Mesothelial cell of epicardium (in vitro differentiated cells): ENCODE results near the gene STRADA. TPM values are rescaled to one million over a fixed set of nuclear protein-coding genes. Genes with fewer than 3 reads are reported as not detected.

Source experiments
- DNase-seq, 2 experiments: peaks; one replicate each; pipeline ENCODE4 v3.0.0; 2021; ENCODE audit warnings: low spot score in 2 of 2; ENCODE audit not compliant: unreplicated experiment in 2 of 2
- H3K27ac Mint-ChIP-seq: 2 replicates; pipeline ENCODE4 v1.8.0; 2021; ENCODE audit warnings: mixed read lengths
- H3K27me3 Mint-ChIP-seq: 2 replicates; pipeline ENCODE4 v1.8.0; 2021; ENCODE audit warnings: low read depth, mixed read lengths
- H3K36me3 Mint-ChIP-seq: 2 replicates; pipeline ENCODE4 v1.8.0; 2021; ENCODE audit warnings: mixed read lengths
- H3K4me1 Mint-ChIP-seq: 2 replicates; pipeline ENCODE4 v1.8.0; 2021; ENCODE audit warnings: mixed read lengths
- H3K4me3 Mint-ChIP-seq: 2 replicates; pipeline ENCODE4 v1.8.0; 2021; ENCODE audit warnings: mild to moderate bottlenecking, moderate library complexity, mixed read lengths
- H3K9me3 Mint-ChIP-seq: 2 replicates; pipeline ENCODE4 v1.8.0; 2021; ENCODE audit warnings: mixed read lengths
- CTCF ChIP-seq: fragments of 200-600 bp; sonication (generic); IDR thresholded peaks from one replicate; pipeline ENCODE4 v1.5.0; 2021; ENCODE audit warnings: antibody characterized with exemption; ENCODE audit not compliant: unreplicated experiment
- total RNA-seq: library from RNA; stranded (reverse); gene quantifications from 3 replicates; pipeline ENCODE4 v1.2.1, GENCODE V29; 2021

Gene STRADA
- total RNA-seq, 1 donor from 2014 or later = 62.9 TPM

GRCh38 chr17:63659850-63660249 lies 81.7 kb downstream of the STRADA start:
- Mint-ChIP-seq H3K27me3 (no peaks in the 10 kb centered on the region), H3K27ac (no peak overlapping the region), H3K36me3 (peaks cover 21% of the 10 kb centered on the region), H3K4me1 (peaks cover 6% of the 10 kb centered on the region), H3K4me3 (no peak overlapping the region), H3K9me3 (no peaks in the 10 kb centered on the region)
- DNase-seq = no peak
- no peak for TF ChIP-seq CTCF

GRCh38 chr17:63658366-63658765 lies 83.2 kb downstream of the STRADA start:
- Mint-ChIP-seq H3K36me3 (peaks cover 19% of the 10 kb centered on the region), H3K4me1 (peaks cover 6% of the 10 kb centered on the region), H3K27ac (peak overlapping the region; percentile 69), H3K27me3 (no peaks in the 10 kb centered on the region), H3K9me3 (no peaks in the 10 kb centered on the region), H3K4me3 (no peak overlapping the region)
- TF ChIP-seq CTCF = no peak
- DNase-seq = no peak

- Mint-ChIP-seq H3K36me3 (peaks cover 19% of the 10 kb centered on the region), H3K4me1 (peaks cover 7% of the 10 kb centered on the region), H3K27ac (peak overlapping the region; percentile 31), H3K4me3 (no peak overlapping the region), H3K27me3 (no peaks in the 10 kb centered on the region), H3K9me3 (no peaks in the 10 kb centered on the region)
- TF ChIP-seq CTCF = no peak
- no peak for DNase-seq
Measured at GRCh38 chr17:63657786-63658185, 83.8 kb downstream of the STRADA start.

- Mint-ChIP-seq H3K36me3 (peaks cover 9% of the 10 kb centered on the region), H3K27me3 (no peaks in the 10 kb centered on the region), H3K27ac (peak overlapping the region; percentile 56), H3K4me1 (peaks cover 5% of the 10 kb centered on the region), H3K9me3 (no peaks in the 10 kb centered on the region), H3K4me3 (no peak overlapping the region)
- TF ChIP-seq CTCF = no peak
- no peak for DNase-seq
Measured at GRCh38 chr17:63653050-63653449, 88.5 kb downstream of the STRADA start.

Other genes with a start within 250 kb of the STRADA start
- 0.16 TPM in 1 of 3 replicates, not detected in the others for gene KCNH6, start 218.4 kb downstream of the STRADA start, total RNA-seq
- 144 to 155 TPM (median 149 TPM) in 3 replicates for gene DCAF7, start 191.3 kb downstream of the STRADA start, total RNA-seq
- gene TACO1, start 140.9 kb downstream of the STRADA start, total RNA-seq = 14.2 to 18.9 TPM (median 16.2 TPM) in 3 replicates
- gene MAP3K3, start 119.4 kb downstream of the STRADA start, total RNA-seq = 23.1 to 24.0 TPM (median 23.4 TPM) in 3 replicates
- gene LIMD2, start 41.7 kb downstream of the STRADA start, total RNA-seq = 76.5 to 79.3 TPM (median 77.0 TPM) in 3 replicates
- gene CCDC47, start 31.8 kb upstream of the STRADA start, total RNA-seq = 55.9 to 58.2 TPM (median 56.3 TPM) in 3 replicates
- 183 to 197 TPM (median 186 TPM) in 3 replicates for gene DDX42, start 32.4 kb upstream of the STRADA start, total RNA-seq
- 76.5 to 82.4 TPM (median 82.0 TPM) in 3 replicates for gene PSMC5, start 85.6 kb upstream of the STRADA start, total RNA-seq
- 44.0 to 48.6 TPM (median 48.1 TPM) in 3 replicates for gene FTSJ3, start 85.9 kb upstream of the STRADA start, total RNA-seq
- 70.1 to 72.3 TPM (median 72.2 TPM) in 3 replicates for gene SMARCD2, start 100.9 kb upstream of the STRADA start, total RNA-seq
- 0.43 to 0.66 TPM in 2 of 3 replicates, not detected in the other for gene CSH2, start 131.9 kb upstream of the STRADA start, total RNA-seq
- not detected in 3 replicates for gene GH2, start 140.1 kb upstream of the STRADA start, total RNA-seq
- gene CSH1, start 154.8 kb upstream of the STRADA start, total RNA-seq = 0.61 TPM in 1 of 3 replicates, not detected in the others
- not detected in 3 replicates for gene CSHL1, start 169.5 kb upstream of the STRADA start, total RNA-seq
- gene GH1, start 177.0 kb upstream of the STRADA start, total RNA-seq = not detected in 3 replicates
- not detected in 3 replicates for gene CD79B, start 190.5 kb upstream of the STRADA start, total RNA-seq
- 0.14 to 0.60 TPM (median 0.51 TPM) in 3 replicates for gene SCN4A, start 231.1 kb upstream of the STRADA start, total RNA-seq